ENCODE results near the gene MAP3K6.

The MAP3K6 gene

DNA sequence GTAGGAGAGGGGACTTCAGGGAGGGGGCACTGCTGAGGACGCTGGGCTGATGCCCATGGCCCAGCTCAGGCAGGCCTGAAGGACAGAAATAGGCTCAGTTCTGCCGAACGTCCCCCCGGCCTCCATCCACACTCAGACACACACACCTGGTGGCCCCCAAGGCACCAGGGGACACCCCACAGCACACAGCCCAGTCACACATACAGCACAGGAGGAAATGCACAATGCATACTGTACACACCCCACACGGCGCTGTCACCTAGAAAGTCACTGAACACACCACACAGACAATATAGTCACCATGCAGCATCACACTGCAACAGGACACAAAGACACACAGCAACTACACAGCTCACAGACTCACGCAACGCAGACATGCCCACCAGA lies 24.4 kb downstream of the MAP3K6 start:
- H3K9ac ChIP-seq (ENCODE audit: low read length) = peak overlapping the region; percentile 95
- TF ChIP-seq, protein P1, sequence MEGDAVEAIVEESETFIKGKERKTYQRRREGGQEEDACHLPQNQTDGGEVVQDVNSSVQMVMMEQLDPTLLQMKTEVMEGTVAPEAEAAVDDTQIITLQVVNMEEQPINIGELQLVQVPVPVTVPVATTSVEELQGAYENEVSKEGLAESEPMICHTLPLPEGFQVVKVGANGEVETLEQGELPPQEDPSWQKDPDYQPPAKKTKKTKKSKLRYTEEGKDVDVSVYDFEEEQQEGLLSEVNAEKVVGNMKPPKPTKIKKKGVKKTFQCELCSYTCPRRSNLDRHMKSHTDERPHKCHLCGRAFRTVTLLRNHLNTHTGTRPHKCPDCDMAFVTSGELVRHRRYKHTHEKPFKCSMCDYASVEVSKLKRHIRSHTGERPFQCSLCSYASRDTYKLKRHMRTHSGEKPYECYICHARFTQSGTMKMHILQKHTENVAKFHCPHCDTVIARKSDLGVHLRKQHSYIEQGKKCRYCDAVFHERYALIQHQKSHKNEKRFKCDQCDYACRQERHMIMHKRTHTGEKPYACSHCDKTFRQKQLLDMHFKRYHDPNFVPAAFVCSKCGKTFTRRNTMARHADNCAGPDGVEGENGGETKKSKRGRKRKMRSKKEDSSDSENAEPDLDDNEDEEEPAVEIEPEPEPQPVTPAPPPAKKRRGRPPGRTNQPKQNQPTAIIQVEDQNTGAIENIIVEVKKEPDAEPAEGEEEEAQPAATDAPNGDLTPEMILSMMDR (IDR thresholded peaks at IDR 0.05; ENCODE audit: insufficient read depth, low read length, poor library complexity, severe bottlenecking) = no peak
- no peaks in the 10 kb centered on the region for H3K9me2 ChIP-seq (replicated peaks; ENCODE audit: insufficient read depth, low read length)
- peak overlapping the region; percentile 91 for H3K27ac ChIP-seq (ENCODE audit: low read depth, low read length)
- H3K27me3 ChIP-seq (ENCODE audit: low read length) = no peaks in the 10 kb centered on the region
- peaks cover 5% of the 10 kb centered on the region; the same call in 1 of the 2 replicates for H3K79me2 ChIP-seq (ENCODE audit: insufficient read depth, low read length)
- peak overlapping the region; percentile 65 for H2AFZ ChIP-seq (ENCODE audit: low read depth, low read length, severe bottlenecking)
- H3K9me3 ChIP-seq (ENCODE audit: insufficient read depth, low read length) = no peaks in the 10 kb centered on the region
- peak overlapping the region; percentile 95 for H3K4me2 ChIP-seq (ENCODE audit: low read depth, low read length, poor library complexity, severe bottlenecking)
- peaks cover 21% of the 10 kb centered on the region for H3F3A ChIP-seq (ENCODE audit: insufficient read depth)
- H4K20me1 ChIP-seq (ENCODE audit: low read depth, low read length) = no peaks in the 10 kb centered on the region
- H3K36me3 ChIP-seq (ENCODE audit: low read length) = no peaks in the 10 kb centered on the region
- H3K4me3 ChIP-seq (ENCODE audit: insufficient read depth, low read length, poor library complexity, severe bottlenecking) = peak overlapping the region; percentile 95

DNA sequence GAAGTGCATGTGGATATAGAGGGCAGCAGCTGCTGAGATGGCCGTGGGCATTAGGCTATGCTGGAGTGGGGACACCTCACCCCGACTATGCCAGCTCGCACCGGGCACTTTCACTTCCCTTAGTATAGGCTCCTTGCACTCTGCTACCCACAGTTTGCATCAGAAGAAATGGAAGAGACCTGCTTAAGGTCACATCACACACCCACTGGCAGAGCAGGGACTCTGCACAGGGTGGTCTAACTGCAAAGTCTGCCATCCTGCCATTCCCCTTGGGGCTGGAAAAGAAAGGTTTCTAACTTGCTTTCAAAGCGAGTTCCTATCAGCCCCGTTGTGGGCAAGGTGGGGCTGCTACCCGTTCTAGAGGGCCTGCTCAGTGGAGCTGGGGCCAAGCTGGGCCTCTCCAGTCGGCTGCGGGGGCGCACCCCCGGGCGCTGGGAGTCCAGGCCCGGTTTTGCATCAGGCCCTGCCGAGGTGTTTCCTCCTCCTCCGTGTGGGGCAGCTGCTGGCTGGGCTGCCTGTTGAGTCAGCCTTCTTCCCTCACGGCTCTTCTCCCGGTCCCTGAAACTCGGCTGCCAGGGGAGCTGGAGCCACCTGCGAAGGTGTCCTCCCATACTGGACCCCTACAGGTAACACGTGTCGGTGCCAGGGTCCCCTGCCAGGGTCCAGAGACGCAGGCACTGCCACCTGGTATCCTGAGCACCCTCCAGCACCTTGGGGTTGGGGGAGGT lies 25.1 kb downstream of the MAP3K6 start, which contains the start of gene SYTL1:
Gene SYTL1, plus strand, starts transcription at position 498 of the 728 bp plus-strand sequence. CDS start 3,313 bp downstream, outside the sequence.
- Histone ChIP-seq H3K36me3 (ENCODE audit: low read length) (no peaks in the 10 kb centered on the region), H3K4me3 (ENCODE audit: insufficient read depth, low read length, poor library complexity, severe bottlenecking) (peak within 1 kb of the TSS; percentile 95), H3K27me3 (ENCODE audit: low read length) (no peaks in the 10 kb centered on the region), H3F3A (ENCODE audit: insufficient read depth) (peaks cover 21% of the 10 kb centered on the region), H3K79me2 (ENCODE audit: insufficient read depth, low read length) (peaks cover 5% of the 10 kb centered on the region; the same call in 1 of the 2 replicates), H4K20me1 (ENCODE audit: low read depth, low read length) (no peaks in the 10 kb centered on the region), H3K27ac (ENCODE audit: low read depth, low read length) (peak within 1 kb of the TSS; percentile 91), H2AFZ (ENCODE audit: low read depth, low read length, severe bottlenecking) (peak within 1 kb of the TSS; percentile 65), H3K9me2 (replicated peaks; ENCODE audit: insufficient read depth, low read length) (no peaks in the 10 kb centered on the region), H3K9ac (ENCODE audit: low read length) (peak within 1 kb of the TSS; percentile 95), H3K9me3 (ENCODE audit: insufficient read depth, low read length) (no peaks in the 10 kb centered on the region), H3K4me2 (ENCODE audit: low read depth, low read length, poor library complexity, severe bottlenecking) (peak within 1 kb of the TSS; percentile 95)
- TF ChIP-seq, protein P1 (IDR thresholded peaks at IDR 0.05; ENCODE audit: insufficient read depth, low read length, poor library complexity, severe bottlenecking) = no peak
- TF ChIP-seq EZH2phosphoT487 (conservative IDR thresholded peaks at IDR 0.05; ENCODE audit: low read length) = no peak

DNA sequence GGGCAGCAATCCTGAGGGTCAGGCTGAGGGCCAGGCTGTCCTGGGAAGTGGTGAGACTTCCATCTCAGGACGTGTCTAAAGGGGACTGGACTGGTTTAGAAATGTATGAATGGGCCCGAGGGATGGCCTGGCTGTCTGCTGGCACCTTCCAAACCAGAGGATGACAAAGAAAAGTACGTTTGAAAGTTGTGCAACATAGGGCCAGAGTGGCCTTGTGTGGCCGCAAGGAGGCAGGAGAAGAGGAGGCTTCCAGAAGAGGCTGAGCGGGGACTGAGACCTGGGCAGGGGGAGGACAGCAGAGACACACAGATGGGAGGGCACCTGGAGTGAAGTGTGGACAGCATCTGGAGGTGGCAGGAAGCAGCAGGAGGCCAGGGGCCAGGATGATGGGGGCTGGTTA lies 27.5 kb downstream of the MAP3K6 start:
- H3F3A ChIP-seq (ENCODE audit: insufficient read depth) = peaks cover 21% of the 10 kb centered on the region
- H3K36me3 ChIP-seq (ENCODE audit: low read length) = no peaks in the 10 kb centered on the region
- TF ChIP-seq, protein P1 (IDR thresholded peaks at IDR 0.05; ENCODE audit: insufficient read depth, low read length, poor library complexity, severe bottlenecking) = no peak
- no peak for TF ChIP-seq EZH2phosphoT487 (conservative IDR thresholded peaks at IDR 0.05; ENCODE audit: low read length)
- H3K9ac ChIP-seq (ENCODE audit: low read length) = no peak overlapping the region
- H3K9me3 ChIP-seq (ENCODE audit: insufficient read depth, low read length) = no peaks in the 10 kb centered on the region
- H3K79me2 ChIP-seq (ENCODE audit: insufficient read depth, low read length) = peaks cover 5% of the 10 kb centered on the region; the same call in 1 of the 2 replicates
- no peaks in the 10 kb centered on the region for H3K27me3 ChIP-seq (ENCODE audit: low read length)
- H3K4me2 ChIP-seq (ENCODE audit: low read depth, low read length, poor library complexity, severe bottlenecking) = no peak overlapping the region
- H2AFZ ChIP-seq (ENCODE audit: low read depth, low read length, severe bottlenecking) = no peak overlapping the region
- H4K20me1 ChIP-seq (ENCODE audit: low read depth, low read length) = no peaks in the 10 kb centered on the region
- peak overlapping the region; percentile 91; the same call in 1 of the 2 replicates for H3K27ac ChIP-seq (ENCODE audit: low read depth, low read length)
- H3K4me3 ChIP-seq (ENCODE audit: insufficient read depth, low read length, poor library complexity, severe bottlenecking) = no peak overlapping the region
- H3K9me2 ChIP-seq (replicated peaks; ENCODE audit: insufficient read depth, low read length) = no peaks in the 10 kb centered on the region

Measured in SU-DHL-6 (cell line).